WTC11 (cell line): ENCODE results near the gene TTLL3.

Experiments
- ARID4B ChIP-seq: sonication (generic); formaldehyde crosslinking; IDR thresholded peaks from 2 replicates; pipeline ENCODE4 v1.8.0; 2023; ENCODE audit warnings: missing genetic modification reagents, mild to moderate bottlenecking, borderline replicate concordance
- ATF2 ChIP-seq: sonication (generic); formaldehyde crosslinking; IDR thresholded peaks from 2 replicates; pipeline ENCODE4 v1.8.1; 2022; ENCODE audit warnings: low read depth, missing genetic modification reagents, borderline replicate concordance
- CBFB ChIP-seq: sonication (generic); formaldehyde crosslinking; IDR thresholded peaks from 2 replicates; pipeline ENCODE4 v1.8.1; 2022; ENCODE audit warnings: mild to moderate bottlenecking, low read depth, missing genetic modification reagents
- E2F1 ChIP-seq: sonication (generic); formaldehyde crosslinking; IDR thresholded peaks from 2 replicates; pipeline ENCODE4 v1.8.0; 2022; ENCODE audit warnings: mild to moderate bottlenecking, missing genetic modification reagents
- GRHL2 ChIP-seq: fragments of 250-450 bp; sonication (Bioruptor Pico); IDR thresholded peaks from 2 replicates; pipeline ENCODE4 v1.8.0; 2022; ENCODE audit warnings: mild to moderate bottlenecking, moderate library complexity; ENCODE audit not compliant: insufficient replicate concordance, severe bottlenecking
- JUN ChIP-seq: sonication (generic); formaldehyde crosslinking; IDR thresholded peaks from 2 replicates; pipeline ENCODE4 v1.8.0; 2023; ENCODE audit warnings: mild to moderate bottlenecking, missing genetic modification reagents
- MAX ChIP-seq: sonication (generic); formaldehyde crosslinking; IDR thresholded peaks from 2 replicates; pipeline ENCODE4 v1.8.0; 2022; ENCODE audit warnings: mild to moderate bottlenecking, missing genetic modification reagents
- RELA ChIP-seq: sonication (generic); formaldehyde crosslinking; IDR thresholded peaks from 2 replicates; pipeline ENCODE4 v1.8.1; 2022; ENCODE audit warnings: missing genetic modification reagents, mild to moderate bottlenecking, borderline replicate concordance
- TCF7 ChIP-seq: sonication (generic); formaldehyde crosslinking; IDR thresholded peaks from 2 replicates; pipeline ENCODE4 v1.8.0; 2022; ENCODE audit warnings: mild to moderate bottlenecking, low read depth, missing genetic modification reagents, moderate library complexity
- ZBTB21 ChIP-seq: sonication (generic); formaldehyde crosslinking; IDR thresholded peaks from 2 replicates; pipeline ENCODE4 v1.8.1; 2023; ENCODE audit warnings: mild to moderate bottlenecking, missing genetic modification reagents, borderline replicate concordance
- TF ChIP-seq, protein P1 (sequence below): fragments of 200-600 bp; IDR thresholded peaks from 2 replicates; pipeline ENCODE4 v1.8.0; 2022; ENCODE audit warnings: antibody characterized with exemption
- TF ChIP-seq, protein P2 (sequence below): sonication (generic); formaldehyde crosslinking; IDR thresholded peaks from 2 replicates; pipeline ENCODE4 v1.8.1; 2022; ENCODE audit warnings: low read depth, mild to moderate bottlenecking, moderate library complexity, missing genetic modification reagents, borderline replicate concordance
- TF ChIP-seq, protein P3 (sequence below): sonication (generic); formaldehyde crosslinking; conservative IDR thresholded peaks from 2 replicates; pipeline ENCODE4 v1.8.1; 2022; ENCODE audit warnings: mild to moderate bottlenecking, missing genetic modification reagents
- TF ChIP-seq, protein P4 (sequence below): sonication (generic); formaldehyde crosslinking; IDR thresholded peaks from 2 replicates; pipeline ENCODE4 v1.8.1; 2023; ENCODE audit warnings: mild to moderate bottlenecking, missing genetic modification reagents, borderline replicate concordance

DNA sequence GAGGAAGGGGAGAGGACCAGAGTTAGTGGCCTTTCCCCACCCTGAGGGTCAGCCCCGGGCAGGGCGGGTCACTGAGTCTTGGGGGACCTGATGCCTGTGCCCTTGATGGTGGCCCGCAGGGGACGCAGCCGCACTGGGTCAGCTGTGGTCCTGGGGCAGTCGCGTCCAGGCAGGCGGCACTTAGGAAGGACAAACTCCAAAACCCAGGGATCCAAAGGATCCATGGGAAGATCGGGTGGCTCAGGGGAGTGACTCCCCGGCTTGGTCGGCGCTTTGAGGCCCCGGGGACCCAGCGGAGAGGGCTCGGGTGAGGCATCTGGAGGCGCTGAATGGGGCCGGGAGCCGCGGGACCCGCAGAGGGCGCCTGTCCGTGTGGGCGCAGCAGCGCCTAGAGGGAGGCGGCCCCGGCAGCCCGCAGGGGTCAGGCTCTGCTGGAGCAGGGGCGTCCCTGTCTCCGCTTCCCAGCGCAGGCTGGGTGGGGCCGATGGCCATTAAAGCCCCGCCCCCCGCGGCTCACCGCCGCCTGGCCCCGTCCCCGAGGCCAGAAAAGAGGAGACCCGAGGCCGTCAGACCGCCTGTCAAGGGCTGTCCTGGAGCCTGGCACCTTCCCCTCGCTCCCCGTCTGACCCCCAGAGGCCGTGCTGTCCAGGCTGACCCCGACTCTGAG is 52.5 kb downstream of the TTLL3 start:
- TF ChIP-seq, protein P1, sequence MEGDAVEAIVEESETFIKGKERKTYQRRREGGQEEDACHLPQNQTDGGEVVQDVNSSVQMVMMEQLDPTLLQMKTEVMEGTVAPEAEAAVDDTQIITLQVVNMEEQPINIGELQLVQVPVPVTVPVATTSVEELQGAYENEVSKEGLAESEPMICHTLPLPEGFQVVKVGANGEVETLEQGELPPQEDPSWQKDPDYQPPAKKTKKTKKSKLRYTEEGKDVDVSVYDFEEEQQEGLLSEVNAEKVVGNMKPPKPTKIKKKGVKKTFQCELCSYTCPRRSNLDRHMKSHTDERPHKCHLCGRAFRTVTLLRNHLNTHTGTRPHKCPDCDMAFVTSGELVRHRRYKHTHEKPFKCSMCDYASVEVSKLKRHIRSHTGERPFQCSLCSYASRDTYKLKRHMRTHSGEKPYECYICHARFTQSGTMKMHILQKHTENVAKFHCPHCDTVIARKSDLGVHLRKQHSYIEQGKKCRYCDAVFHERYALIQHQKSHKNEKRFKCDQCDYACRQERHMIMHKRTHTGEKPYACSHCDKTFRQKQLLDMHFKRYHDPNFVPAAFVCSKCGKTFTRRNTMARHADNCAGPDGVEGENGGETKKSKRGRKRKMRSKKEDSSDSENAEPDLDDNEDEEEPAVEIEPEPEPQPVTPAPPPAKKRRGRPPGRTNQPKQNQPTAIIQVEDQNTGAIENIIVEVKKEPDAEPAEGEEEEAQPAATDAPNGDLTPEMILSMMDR: no peak
- TF ChIP-seq, protein P2, sequence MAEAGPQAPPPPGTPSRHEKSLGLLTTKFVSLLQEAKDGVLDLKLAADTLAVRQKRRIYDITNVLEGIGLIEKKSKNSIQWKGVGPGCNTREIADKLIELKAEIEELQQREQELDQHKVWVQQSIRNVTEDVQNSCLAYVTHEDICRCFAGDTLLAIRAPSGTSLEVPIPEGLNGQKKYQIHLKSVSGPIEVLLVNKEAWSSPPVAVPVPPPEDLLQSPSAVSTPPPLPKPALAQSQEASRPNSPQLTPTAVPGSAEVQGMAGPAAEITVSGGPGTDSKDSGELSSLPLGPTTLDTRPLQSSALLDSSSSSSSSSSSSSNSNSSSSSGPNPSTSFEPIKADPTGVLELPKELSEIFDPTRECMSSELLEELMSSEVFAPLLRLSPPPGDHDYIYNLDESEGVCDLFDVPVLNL (CRISPR knock-in tag): no peak
- no peak for TF ChIP-seq JUN (CRISPR knock-in tag)
- no peak for TF ChIP-seq ARID4B (CRISPR knock-in tag)
- TF ChIP-seq E2F1 (CRISPR knock-in tag): 0 out of 2 replicates have a peak, but pooled peaks have one; percentile 28
- TF ChIP-seq MAX (CRISPR knock-in tag): no peak
- TF ChIP-seq, protein P3, sequence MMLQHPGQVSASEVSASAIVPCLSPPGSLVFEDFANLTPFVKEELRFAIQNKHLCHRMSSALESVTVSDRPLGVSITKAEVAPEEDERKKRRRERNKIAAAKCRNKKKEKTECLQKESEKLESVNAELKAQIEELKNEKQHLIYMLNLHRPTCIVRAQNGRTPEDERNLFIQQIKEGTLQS (CRISPR knock-in tag): no peak
- no peak for TF ChIP-seq CBFB (CRISPR knock-in tag)
- no peak for TF ChIP-seq ZBTB21
- TF ChIP-seq RELA (CRISPR knock-in tag): no peak
- TF ChIP-seq TCF7 (CRISPR knock-in tag): no peak
- TF ChIP-seq GRHL2: no peak
- no peak for TF ChIP-seq ATF2 (CRISPR knock-in tag)
- TF ChIP-seq, protein P4, sequence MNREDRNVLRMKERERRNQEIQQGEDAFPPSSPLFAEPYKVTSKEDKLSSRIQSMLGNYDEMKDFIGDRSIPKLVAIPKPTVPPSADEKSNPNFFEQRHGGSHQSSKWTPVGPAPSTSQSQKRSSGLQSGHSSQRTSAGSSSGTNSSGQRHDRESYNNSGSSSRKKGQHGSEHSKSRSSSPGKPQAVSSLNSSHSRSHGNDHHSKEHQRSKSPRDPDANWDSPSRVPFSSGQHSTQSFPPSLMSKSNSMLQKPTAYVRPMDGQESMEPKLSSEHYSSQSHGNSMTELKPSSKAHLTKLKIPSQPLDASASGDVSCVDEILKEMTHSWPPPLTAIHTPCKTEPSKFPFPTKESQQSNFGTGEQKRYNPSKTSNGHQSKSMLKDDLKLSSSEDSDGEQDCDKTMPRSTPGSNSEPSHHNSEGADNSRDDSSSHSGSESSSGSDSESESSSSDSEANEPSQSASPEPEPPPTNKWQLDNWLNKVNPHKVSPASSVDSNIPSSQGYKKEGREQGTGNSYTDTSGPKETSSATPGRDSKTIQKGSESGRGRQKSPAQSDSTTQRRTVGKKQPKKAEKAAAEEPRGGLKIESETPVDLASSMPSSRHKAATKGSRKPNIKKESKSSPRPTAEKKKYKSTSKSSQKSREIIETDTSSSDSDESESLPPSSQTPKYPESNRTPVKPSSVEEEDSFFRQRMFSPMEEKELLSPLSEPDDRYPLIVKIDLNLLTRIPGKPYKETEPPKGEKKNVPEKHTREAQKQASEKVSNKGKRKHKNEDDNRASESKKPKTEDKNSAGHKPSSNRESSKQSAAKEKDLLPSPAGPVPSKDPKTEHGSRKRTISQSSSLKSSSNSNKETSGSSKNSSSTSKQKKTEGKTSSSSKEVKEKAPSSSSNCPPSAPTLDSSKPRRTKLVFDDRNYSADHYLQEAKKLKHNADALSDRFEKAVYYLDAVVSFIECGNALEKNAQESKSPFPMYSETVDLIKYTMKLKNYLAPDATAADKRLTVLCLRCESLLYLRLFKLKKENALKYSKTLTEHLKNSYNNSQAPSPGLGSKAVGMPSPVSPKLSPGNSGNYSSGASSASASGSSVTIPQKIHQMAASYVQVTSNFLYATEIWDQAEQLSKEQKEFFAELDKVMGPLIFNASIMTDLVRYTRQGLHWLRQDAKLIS (CRISPR knock-in tag): no peak
